ENCODE data around the gene GOLPH3L.
"Not testable (repeated sequence)": the region's sequence is repeated elsewhere in the genome, so short reads cannot be mapped to it uniquely, and the experiment has no call there.

Gene GOLPH3L

DNA sequence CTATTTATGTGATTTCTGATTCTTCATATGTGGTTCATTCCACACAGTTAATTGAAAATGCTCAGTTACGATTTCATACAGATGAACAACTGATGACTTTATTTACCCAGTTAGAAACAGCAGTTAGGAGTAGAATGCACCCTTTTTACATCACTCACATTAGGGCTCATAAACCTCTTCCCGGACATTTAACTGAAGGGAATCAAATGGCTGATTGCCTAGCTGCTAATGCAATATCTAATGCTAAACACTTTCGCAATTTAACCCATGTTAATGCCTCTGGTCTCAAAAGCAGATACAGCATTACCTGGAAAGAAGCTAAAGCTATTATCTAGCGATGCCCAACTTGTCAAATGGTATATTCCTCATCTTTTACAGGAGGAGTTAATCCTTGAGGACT, 39.9 kb downstream of the GOLPH3L start:
- not testable (repeated sequence) for DNase-seq

GRCh38 chr1:150654635-150655034, 42.3 kb downstream of the GOLPH3L start:
- DNase-seq, result not testable (repeated sequence)

- no peak for DNase-seq
These were observed 46.8 kb downstream of the GOLPH3L start for GRCh38 chr1:150650193-150650592.

DNA sequence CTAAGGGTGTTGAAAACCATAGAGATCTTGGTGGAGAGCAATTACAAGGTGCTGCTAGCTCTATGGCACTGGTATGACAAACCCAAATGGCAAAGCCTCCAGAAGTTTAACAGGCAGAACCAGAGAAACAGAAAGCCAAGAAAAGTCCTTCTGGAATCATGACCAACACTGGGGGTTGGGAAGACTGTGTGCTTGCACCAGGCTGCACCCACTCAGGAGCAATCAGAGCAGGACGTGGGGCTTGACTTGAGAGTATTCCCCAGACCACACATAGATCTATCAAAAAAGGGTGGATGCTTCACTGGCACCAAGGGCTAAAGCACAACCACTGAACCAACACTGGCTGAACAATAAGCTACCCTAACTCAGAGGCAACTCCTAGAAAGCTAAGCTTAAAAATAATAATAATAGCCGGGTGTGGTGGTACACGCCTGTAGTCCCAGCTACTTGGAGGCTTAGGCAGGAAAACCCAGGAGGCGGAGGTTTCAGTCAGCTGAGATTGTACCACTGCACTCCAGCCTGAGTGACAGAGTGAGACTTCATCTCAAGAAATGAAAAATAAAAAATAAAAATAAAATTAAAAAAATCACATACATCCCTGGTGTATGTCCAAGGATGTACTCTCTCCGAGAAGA, 47.4 kb downstream of the GOLPH3L start:
- DNase-seq, result no peak

DNA sequence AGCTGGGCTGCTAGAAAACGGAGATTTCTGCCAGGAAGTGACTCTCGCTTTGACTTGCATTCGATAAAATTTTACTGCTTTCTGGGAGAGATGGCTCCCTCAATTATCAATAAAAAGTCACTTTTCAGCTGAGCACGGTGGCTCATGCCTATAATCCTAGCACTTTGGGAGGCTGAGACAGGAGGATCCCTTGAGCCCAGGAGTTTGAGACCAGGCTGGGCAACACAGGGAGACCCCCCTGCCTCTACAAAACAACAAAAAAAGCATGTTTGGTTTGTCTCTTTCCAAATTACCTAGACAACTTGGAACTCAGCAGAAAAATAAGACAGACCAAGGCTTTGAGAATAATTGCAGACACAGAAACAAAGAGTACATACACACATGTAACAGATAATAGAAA, 54.7 kb downstream of the GOLPH3L start:
- DNase-seq, result no peak

DNA sequence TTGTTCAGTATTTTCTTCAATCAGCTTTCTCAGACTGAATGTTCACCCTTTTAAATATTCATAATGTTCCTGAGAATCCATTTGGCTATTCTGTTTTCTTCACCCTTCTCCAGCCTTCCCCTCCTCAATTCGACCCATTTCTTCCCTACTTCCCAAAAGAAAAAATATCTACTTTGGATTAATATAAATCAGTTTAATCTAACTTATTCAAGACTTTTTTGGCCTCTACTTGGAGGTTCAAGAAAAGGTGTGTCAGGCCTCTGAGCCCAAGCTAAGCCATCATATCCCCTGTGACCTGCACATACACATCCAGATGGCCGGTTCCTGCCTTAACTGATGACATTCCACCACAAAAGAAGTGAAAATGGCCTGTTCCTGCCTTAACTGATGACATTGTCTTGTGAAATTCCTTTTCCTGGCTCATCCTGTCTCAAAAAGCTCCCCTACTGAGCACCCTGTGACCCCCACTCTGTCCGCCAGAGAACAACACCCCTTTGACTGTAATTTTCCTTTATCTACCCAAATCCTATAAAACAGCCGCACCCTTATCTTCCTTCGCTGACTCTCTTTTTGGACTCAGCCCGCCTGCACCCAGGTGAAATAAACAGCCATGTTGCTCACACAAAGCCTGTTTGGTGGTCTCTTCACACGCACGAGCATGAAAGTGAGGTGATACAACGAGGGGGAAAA, 55.7 kb downstream of the GOLPH3L start:
- DNase-seq, result not testable (repeated sequence)

- peak in 1 of 2 experiments; percentile 48 for DNase-seq
These were observed 58.5 kb downstream of the GOLPH3L start for GRCh38 chr1:150638430-150638829.

DNA sequence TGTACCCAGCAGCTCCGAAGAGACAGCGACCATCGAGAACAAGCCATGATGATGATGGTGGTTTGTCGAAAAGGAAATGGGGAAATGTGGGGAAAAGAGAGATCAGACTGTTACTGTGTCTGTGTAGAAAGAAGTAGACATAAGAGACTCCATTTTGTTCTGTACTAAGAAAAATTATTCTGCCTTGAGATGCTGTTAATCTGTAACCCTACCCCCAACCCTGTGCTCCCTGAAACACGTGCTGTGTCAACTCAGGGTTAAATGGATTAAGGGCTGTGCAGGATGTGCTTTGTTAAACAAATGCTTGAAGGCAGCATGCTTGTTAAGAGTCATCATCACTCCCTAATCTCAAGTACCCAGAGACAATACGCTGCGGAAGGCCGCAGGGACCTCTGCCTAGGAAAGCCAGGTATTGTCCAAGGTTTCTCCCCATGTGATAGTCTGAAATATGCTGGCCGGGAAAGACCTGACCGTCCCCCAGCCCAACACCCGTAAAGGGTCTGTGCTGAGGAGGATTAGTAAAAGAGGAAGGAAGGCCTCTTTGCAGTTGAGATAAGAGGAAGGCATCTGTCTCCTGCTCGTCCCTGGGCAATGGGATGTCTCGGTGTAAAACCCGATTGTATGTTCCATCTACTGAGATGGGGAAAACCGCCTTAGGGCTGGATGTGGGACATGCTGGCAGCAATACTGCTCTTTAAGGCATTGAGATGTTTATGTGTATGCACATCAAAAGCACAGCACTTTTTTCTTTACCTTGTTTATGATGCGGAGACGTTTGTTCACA, 61.9 kb downstream of the GOLPH3L start:
- DNase-seq, result not testable (repeated sequence)

DNA sequence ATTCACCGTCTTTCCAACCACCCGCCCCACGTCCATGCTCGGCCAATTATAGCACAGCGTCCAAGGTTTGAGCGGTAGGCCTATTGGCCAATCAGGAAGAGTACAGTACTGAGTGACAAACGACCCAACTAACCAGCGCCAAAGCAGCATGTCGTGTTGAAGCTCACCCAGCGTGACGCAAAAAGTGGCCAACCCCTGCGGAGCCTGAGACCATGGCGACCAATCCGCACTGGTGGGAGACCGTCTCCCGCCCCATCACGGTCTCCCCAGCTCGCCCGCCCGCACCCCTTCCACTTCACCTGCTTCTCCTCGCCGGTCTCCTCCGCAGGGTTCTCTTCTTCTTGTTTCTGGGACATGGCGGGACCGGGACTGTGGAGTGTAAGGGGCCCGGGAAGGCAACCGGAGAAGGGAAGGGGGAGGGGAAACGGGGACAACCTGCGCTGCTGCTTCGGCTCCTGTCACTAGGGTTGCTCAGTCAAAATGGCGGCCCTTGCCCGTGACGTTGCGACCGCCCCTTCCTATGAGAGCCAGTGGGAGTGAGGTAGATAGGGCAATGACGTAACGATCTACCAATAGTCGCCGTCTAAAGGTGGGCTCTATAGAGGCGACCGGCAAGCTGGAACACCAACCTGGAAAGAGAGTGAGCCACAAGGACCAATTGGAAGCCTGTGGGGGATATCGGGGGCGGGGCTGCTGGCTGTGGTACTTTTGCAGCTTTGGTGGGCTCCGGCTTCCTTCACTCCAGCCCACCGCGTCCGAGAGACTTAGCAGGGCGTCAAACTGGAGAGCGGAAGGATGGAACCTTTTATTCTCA, 67.6 kb downstream of the GOLPH3L start, which contains the start of gene ENSA:
Gene ENSA, minus strand, starts transcription at position 498 of the 814 bp plus-strand sequence. Its CDS starts 142 bp downstream, at position 356.
- peak; percentile 98 to 99 for DNase-seq

DNA sequence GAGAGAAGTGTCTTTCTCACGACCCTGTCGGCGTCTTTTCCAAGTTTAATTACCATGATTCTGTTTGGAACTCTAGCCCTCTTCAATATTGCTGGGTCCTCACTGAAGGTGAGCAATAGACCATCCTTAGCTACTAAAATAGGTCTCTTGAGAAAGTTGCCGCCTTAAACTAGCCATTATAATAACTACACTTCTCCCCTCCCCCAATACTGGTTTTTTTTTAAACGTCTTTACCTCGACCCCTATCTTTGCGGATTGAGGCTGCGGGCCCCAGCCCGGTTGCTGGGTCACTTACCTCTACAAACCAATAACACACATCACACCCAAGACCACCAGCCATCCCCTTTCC, 68.2 kb downstream of the GOLPH3L start:
- DNase-seq, result no peak

DNA sequence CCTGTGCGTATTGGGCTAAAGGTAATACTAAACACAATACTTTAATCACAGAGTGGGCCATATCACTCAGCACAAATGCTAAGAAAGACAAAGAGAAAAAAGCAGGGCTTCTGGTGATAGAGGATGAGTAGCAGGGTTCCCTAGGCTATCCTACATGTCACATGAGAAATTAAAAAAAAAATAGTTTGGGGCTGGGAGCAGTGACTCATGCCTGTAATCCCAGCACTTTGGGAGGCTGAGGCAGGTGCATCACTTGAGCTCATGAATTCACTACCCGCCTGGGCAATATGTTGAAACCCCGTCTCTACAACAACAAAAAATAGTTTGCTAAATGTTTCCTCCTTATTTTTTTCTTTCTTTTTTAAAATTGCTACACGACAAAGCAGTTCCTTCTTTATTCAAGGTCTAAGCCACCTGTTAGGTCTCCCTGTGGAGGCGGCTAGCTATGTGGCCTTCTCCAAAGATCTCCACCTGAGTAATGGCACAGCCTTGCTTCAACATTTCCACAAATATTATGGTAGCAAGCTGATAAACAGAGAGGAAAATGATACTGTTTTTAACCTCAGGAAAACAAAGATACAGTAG, 69.0 kb downstream of the GOLPH3L start:
- no peak for DNase-seq

DNA sequence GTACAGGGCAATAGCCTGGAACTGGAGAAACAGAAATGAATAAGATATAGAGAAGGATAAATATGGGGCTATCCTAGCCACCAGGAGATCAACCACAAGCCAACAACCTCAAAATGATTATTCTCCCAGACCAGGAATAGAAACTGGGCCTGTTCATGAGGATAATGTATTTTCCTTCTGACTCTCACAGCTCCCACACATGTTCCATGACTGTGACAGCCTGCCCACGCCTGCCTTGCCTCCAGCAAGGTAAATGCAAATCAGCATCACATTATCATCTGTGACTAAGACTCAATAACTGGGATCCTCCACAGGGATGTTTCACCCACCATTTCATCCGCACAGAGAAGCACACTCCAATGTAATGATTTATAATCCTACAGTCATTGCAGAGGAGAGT, 70.8 kb downstream of the GOLPH3L start:
- DNase-seq, result no peak

DNA sequence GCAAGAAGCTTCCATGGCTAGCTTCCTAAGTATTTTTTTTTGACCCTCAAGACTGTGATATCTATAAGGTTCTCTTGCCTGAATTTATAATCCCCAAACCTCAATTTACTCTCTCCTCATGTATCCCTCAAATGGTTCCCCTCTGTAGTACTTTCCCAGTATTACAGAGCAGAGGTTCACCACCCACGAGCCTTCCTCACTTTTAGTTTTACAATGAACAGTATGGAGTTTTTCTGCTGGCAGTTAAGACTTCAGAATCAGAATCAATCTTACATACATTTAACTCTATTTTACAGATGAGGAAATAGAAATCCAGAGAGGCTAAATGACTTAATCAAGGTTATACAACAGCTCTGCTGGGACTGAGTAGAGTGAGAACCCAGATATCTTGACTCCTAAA, 72.4 kb downstream of the GOLPH3L start:
- DNase-seq, result not testable (repeated sequence)

- not testable (repeated sequence) for DNase-seq
These were observed 72.8 kb downstream of the GOLPH3L start for GRCh38 chr1:150624134-150624533.

DNA sequence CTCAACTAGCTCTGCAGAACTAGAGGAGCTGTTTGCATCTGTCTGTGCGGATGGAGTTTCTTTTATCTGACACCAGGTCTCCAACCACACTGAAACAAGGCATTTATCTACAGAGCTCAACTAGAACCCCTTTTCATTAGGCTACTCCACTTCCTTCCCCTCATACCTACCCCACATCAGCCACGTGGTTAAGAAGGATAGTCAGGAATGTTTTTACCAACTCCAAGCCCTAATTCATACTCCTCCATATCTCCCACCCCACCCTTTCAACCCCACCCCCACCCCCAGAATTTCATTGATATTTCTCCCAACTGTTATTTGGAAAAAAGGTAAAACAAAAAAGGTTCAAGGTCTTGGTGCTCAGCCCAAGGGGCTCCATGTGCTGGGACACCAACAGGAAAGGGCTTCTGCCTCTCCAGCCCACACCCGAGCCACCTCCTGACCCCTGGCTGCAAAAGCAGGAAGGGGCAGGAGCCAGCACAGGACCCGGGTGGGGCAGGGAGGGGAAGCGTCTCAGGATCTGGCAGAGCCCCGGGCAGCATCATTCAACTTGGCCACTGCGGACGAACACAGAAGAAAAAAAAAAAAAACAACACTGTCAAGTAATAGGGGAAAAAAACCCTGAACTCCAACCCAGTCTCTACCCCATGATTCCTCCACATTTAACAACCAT, 74.5 kb downstream of the GOLPH3L start:
- no peak for DNase-seq

DNA sequence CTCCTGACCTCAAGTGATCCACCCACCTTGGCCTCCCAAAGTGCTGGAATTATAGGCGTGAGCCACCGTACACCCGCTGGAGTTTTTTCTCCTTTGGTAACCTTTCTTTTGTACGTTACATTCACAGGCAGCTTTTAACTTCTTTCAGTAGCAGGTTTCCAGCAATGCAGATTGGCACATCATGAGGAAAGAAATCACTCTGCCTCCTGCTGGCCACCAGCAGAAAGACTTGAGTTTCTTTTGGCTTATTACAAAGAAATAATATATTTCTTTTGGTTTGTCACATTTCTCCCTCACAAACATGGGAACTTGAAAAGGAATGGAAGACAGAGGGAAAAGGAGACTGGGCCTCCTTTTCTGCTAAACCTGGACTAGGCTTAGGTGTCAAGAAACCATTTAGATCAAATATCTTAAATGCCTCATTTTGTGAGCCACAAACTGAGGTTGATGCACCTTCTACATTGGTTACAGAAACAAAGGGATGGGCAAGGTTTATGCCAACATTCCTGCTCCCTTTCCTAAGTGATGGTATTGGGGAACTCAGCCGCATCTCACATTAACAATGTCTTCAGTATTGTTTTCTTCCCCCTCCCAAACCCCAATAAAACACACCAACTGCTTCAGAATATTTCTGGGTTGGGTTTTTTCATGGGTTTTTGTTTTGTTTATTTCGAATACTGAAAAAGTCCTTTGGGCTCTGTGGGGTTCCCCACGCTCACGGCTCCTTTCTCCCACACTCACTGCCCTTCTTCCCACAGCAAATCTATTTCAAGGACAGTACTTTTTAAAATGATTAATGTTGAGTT, 75.3 kb downstream of the GOLPH3L start:
- DNase-seq, result no peak

GRCh38 chr1:150620919-150621318, 76.0 kb downstream of the GOLPH3L start:
- no peak for DNase-seq

DNA sequence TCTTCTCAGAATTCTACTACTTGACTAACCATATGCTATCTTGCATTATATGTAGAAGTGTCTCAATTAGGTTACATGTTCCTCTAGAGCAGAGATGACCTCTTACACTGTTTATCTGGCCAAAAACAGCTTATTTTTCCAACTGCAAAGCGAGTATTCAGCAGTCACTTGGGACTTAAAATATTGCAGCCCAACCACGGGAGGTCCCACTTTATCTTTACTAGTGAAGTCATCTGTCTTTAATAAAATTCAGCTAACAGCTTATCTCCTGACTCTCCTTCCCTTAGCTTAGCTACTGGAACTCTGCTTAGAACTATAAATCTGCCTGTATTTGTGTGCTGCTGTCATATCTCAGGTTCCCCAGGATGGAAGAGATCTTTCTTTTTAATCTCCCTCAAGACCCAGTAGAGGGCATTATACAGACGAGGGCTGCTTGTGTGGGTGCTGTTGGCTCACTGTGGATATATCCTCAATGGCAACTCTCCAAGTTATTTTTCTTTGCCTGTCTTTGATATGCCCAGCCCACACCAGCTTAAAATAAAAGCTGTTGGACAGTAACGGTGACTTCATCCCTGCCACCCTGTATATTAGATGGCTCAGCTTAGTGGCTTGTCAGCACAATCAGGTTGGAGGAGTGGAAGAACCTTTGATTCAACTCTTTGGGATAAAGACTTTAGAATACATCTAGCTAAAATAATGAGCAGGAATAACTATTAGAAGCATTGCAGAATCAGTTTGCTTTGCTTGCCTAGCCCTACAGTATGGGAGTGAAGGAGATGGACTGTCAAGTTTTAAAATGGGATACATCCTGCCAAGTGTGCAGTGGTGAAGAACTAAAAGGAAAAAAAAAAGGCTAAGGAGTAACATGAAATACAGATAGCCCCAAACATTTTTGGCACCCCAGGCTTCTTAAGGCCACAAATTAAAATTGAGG, 77.1 kb downstream of the GOLPH3L start:
- peak in 1 of 2 experiments; percentile 33 for DNase-seq

DNA sequence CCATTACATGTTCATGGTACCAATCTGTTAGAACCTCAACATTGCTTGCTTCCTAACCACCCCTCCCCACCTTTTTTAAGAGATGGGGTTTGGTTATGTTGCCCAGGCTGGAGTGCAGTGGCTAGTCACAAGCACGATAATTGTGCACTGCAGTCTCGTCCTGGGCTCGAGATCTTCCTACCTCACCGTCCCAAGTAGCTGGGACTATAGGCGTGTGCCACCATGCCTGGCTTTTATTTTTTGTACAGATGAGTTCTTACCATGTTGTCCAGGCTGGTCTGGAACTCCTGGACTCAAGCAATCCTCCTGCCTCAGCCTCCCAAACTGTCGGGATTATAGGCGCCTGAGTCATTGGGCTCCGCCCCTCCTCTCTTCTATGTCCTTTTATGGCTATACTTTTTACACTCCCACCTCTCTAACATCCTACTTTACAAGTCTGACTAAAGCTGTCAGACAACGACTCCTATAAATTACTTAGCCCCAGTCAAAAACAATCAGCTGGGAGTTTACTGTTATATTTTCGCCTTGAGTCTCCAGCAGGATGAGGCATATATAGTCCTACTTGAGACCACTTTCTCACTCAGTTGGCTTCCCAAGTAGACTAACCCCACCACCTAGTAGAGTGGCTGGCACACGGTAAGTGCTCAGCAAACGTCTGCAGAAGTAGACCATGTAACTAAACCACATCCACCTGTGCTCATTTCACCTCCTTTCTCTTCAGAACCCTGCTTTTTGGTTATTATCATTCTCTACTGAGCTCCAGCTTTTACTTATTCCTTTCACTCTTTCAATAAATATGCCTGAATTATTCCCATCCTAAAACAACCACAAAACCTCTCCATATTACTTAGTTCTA, 81.4 kb downstream of the GOLPH3L start:
- DNase-seq, result no peak

Measured in NCI-H1930 (cell line).